ENCODE data around the gene NKX2-2. TPM values are rescaled to one million over a fixed set of nuclear protein-coding genes. Genes with fewer than 3 reads are reported as not detected.

Gene NKX2-2
- total RNA-seq, 1 experiment from 2014 or later = not detected

- Histone ChIP-seq H3K27me3 (replicated peaks; ENCODE audit: control insufficient read depth, insufficient read depth, low read length) (no peaks in the 10 kb centered on the region), H3K36me3 (ENCODE audit: control insufficient read depth, insufficient read depth, low read length) (no peaks in the 10 kb centered on the region), H3K4me3 (ENCODE audit: low read depth, low read length) (peak overlapping the region; percentile 62), H3K9me3 (no peaks in the 10 kb centered on the region), H3K4me1 (peaks cover 13% of the 10 kb centered on the region)
- Mint-ChIP-seq H3K36me3 (ENCODE audit: insufficient read depth, unreplicated experiment) (no peaks in the 10 kb centered on the region), H3K4me1 (ENCODE audit: low read depth, unreplicated experiment) (no peaks in the 10 kb centered on the region), H3K27me3 (ENCODE audit: insufficient read depth, unreplicated experiment) (peaks cover 3% of the 10 kb centered on the region), H3K4me3 (ENCODE audit: unreplicated experiment) (peak overlapping the region; percentile 47), H3K27ac (ENCODE audit: unreplicated experiment) (no peak overlapping the region), H3K9me3 (ENCODE audit: unreplicated experiment) (peaks cover 9% of the 10 kb centered on the region)
- ChIA-PET POLR2A (no interaction called here), CTCF (interaction anchor here (0.5 to 2.6 kb wide), 13 partner anchors 9 to 793 kb away, joined by 3 to 34 read pairs (median 6); partner anchors contain the start of gene RALGAPA2)
- BruUV-seq (replicated peaks) = no TSS peak
- DNase-seq = peak in 1 of 2 experiments; percentile 81
- peak; percentile 57 to 81 for TF ChIP-seq CTCF (IDR thresholded peaks at IDR 0.05; ENCODE audit: insufficient read depth in 1 of 2, low read depth in 1 of 2, low read length in 1 of 2, severe bottlenecking in 1 of 2, unreplicated experiment in 1 of 2)
- intact Hi-C loops (cut with micrococcal nuclease; ENCODE audit: unreplicated experiment) = loop anchor here (1.0 to 5.0 kb wide), 5 partner anchors 270 to 669 kb away; no protein-coding TSS in a partner anchor
Observed at GRCh38 chr20:21505810-21506530, 7.9 kb downstream of the NKX2-2 start.

GRCh38 chr20:21505161-21505809, 8.6 kb downstream of the NKX2-2 start:
- peak; percentile 74 to 89 for DNase-seq
- CTCF ChIA-PET = interaction anchor here (0.6 to 2.6 kb wide), 13 partner anchors 14 to 793 kb away, joined by 3 to 34 read pairs (median 4); partner anchors contain the start of gene RALGAPA2
- intact Hi-C loops (cut with micrococcal nuclease; ENCODE audit: unreplicated experiment) = loop anchor here (1.0 to 5.0 kb wide), 5 partner anchors 269 to 668 kb away; no protein-coding TSS in a partner anchor
- H3K4me1 Mint-ChIP-seq (ENCODE audit: low read depth, unreplicated experiment) = no peaks in the 10 kb centered on the region
- peak; percentile 98 to 99 for TF ChIP-seq CTCF (IDR thresholded peaks at IDR 0.05; ENCODE audit: insufficient read depth in 1 of 2, low read depth in 1 of 2, low read length in 1 of 2, severe bottlenecking in 1 of 2, unreplicated experiment in 1 of 2)
- no peaks in the 10 kb centered on the region for H3K27me3 ChIP-seq (replicated peaks; ENCODE audit: control insufficient read depth, insufficient read depth, low read length)
- peak overlapping the region; percentile 62 for H3K4me3 ChIP-seq (ENCODE audit: low read depth, low read length)
- BruUV-seq (replicated peaks) = no TSS peak
- H3K36me3 Mint-ChIP-seq (ENCODE audit: insufficient read depth, unreplicated experiment) = no peaks in the 10 kb centered on the region
- H3K36me3 ChIP-seq (ENCODE audit: control insufficient read depth, insufficient read depth, low read length) = no peaks in the 10 kb centered on the region
- no peaks in the 10 kb centered on the region for H3K9me3 ChIP-seq
- H3K27me3 Mint-ChIP-seq (ENCODE audit: insufficient read depth, unreplicated experiment) = peaks cover 3% of the 10 kb centered on the region
- H3K4me3 Mint-ChIP-seq (ENCODE audit: unreplicated experiment) = peak overlapping the region; percentile 47
- POLR2A ChIA-PET = no interaction called here
- H3K4me1 ChIP-seq = peaks cover 13% of the 10 kb centered on the region
- peaks cover 9% of the 10 kb centered on the region for H3K9me3 Mint-ChIP-seq (ENCODE audit: unreplicated experiment)
- H3K27ac Mint-ChIP-seq (ENCODE audit: unreplicated experiment) = no peak overlapping the region

- H3K27ac Mint-ChIP-seq (ENCODE audit: unreplicated experiment) = no peak overlapping the region
- H3K27me3 Mint-ChIP-seq (ENCODE audit: insufficient read depth, unreplicated experiment) = peaks cover 3% of the 10 kb centered on the region
- peaks cover 13% of the 10 kb centered on the region for H3K4me1 ChIP-seq
- H3K4me3 Mint-ChIP-seq (ENCODE audit: unreplicated experiment) = no peak overlapping the region
- H3K36me3 ChIP-seq (ENCODE audit: control insufficient read depth, insufficient read depth, low read length) = no peaks in the 10 kb centered on the region
- no TSS peak for BruUV-seq (replicated peaks)
- intact Hi-C loops (cut with micrococcal nuclease; ENCODE audit: unreplicated experiment) = no loop called here
- H3K9me3 Mint-ChIP-seq (ENCODE audit: unreplicated experiment) = peaks cover 9% of the 10 kb centered on the region
- ChIA-PET POLR2A (no interaction called here), CTCF (interaction anchor here (1.9 to 2.6 kb wide), 3 partner anchors 269 to 666 kb away, joined by 10 to 34 read pairs (median 25); no protein-coding TSS in a partner anchor)
- no peaks in the 10 kb centered on the region for H3K9me3 ChIP-seq
- no peaks in the 10 kb centered on the region for H3K36me3 Mint-ChIP-seq (ENCODE audit: insufficient read depth, unreplicated experiment)
- no peaks in the 10 kb centered on the region for H3K27me3 ChIP-seq (replicated peaks; ENCODE audit: control insufficient read depth, insufficient read depth, low read length)
- no peak for TF ChIP-seq CTCF (IDR thresholded peaks at IDR 0.05; ENCODE audit: insufficient read depth in 1 of 2, low read depth in 1 of 2, low read length in 1 of 2, severe bottlenecking in 1 of 2, unreplicated experiment in 1 of 2)
- no peak for DNase-seq
- H3K4me3 ChIP-seq (ENCODE audit: low read depth, low read length) = no peak overlapping the region
- no peaks in the 10 kb centered on the region for H3K4me1 Mint-ChIP-seq (ENCODE audit: low read depth, unreplicated experiment)
Observed at GRCh38 chr20:21504323-21504722, 9.5 kb downstream of the NKX2-2 start.
